KMS-11 (cell line): ENCODE data around the gene ERGIC3.

Experiments used
- H2AFZ ChIP-seq: fragments of 200-600 bp; sonication (generic); 2 replicates; pipeline ENCODE4 v1.6.1; 2016; ENCODE audit warnings: antibody characterized with exemption, mixed run types, low read depth
- H3K27ac ChIP-seq: fragments of 200-600 bp; sonication (generic); 2 replicates; pipeline ENCODE4 v1.6.1; 2016; ENCODE audit warnings: mild to moderate bottlenecking, mixed run types
- H3K27me3 ChIP-seq: fragments of 200-600 bp; sonication (generic); 2 replicates; pipeline ENCODE4 v1.6.1; 2017; ENCODE audit warnings: mild to moderate bottlenecking, low read depth, mixed run types, moderate library complexity; ENCODE audit not compliant: insufficient read depth
- H3K36me3 ChIP-seq: fragments of 200-600 bp; sonication (generic); 2 replicates; pipeline ENCODE4 v1.6.1; 2017; ENCODE audit warnings: mild to moderate bottlenecking, mixed run types; ENCODE audit not compliant: insufficient read depth
- H3K4me1 ChIP-seq: fragments of 200-600 bp; sonication (generic); 2 replicates; pipeline ENCODE4 v1.6.1; 2016; ENCODE audit warnings: mild to moderate bottlenecking, low read depth, mixed run types; ENCODE audit not compliant: poor library complexity, severe bottlenecking
- H3K4me2 ChIP-seq: fragments of 200-600 bp; sonication (generic); 2 replicates; pipeline ENCODE4 v1.7.0; 2016; ENCODE audit warnings: mild to moderate bottlenecking, mixed run types
- H3K4me3 ChIP-seq: fragments of 200-600 bp; sonication (generic); IDR thresholded peaks from 2 replicates; pipeline ENCODE4 v1.6.1; 2017; ENCODE audit warnings: low read depth, low read length, mixed read lengths; ENCODE audit not compliant: insufficient read depth
- H3K79me2 ChIP-seq: fragments of 200-600 bp; sonication (generic); 2 replicates; pipeline ENCODE4 v1.6.1; 2016; ENCODE audit warnings: low read depth, mixed run types; ENCODE audit not compliant: insufficient read depth
- H3K9ac ChIP-seq: fragments of 200-600 bp; sonication (generic); 2 replicates; pipeline ENCODE4 v1.6.1; 2016; ENCODE audit warnings: mild to moderate bottlenecking, mixed run types
- H4K20me1 ChIP-seq: fragments of 200-600 bp; sonication (generic); 2 replicates; pipeline ENCODE4 v1.6.1; 2016; ENCODE audit warnings: mild to moderate bottlenecking, mixed run types; ENCODE audit not compliant: insufficient read depth
- TF ChIP-seq, protein P1 (sequence below): fragments of 200-600 bp; sonication (generic); conservative IDR thresholded peaks from 2 replicates; pipeline ENCODE4 v1.6.1; 2017; ENCODE audit warnings: low read depth, mild to moderate bottlenecking, antibody characterized with exemption, low read length, moderate library complexity, mixed read lengths

The ERGIC3 gene

DNA sequence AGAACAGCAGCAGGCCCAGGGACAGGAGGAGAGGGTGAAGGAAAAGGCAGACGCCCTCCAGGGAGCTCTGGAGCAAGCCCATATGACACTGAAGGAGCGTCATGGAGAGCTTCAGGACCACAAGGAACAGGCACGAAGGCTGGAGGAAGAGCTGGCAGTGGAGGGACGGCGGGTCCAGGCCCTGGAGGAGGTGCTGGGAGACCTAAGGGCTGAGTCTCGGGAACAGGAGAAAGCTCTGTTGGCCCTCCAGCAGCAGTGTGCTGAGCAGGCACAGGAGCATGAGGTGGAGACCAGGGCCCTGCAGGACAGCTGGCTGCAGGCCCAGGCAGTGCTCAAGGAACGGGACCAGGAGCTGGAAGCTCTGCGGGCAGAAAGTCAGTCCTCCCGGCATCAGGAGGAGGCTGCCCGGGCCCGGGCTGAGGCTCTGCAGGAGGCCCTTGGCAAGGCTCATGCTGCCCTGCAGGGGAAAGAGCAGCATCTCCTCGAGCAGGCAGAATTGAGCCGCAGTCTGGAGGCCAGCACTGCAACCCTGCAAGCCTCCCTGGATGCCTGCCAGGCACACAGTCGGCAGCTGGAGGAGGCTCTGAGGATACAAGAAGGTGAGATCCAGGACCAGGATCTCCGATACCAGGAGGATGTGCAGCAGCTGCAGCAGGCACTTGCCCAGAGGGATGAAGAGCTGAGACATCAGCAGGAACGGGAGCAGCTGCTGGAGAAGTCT, 37.9 kb upstream of the ERGIC3 start:
- Histone ChIP-seq H3K4me2 (no peak overlapping the region), H3K27ac (no peak overlapping the region), H4K20me1 (no peaks in the 10 kb centered on the region)

DNA sequence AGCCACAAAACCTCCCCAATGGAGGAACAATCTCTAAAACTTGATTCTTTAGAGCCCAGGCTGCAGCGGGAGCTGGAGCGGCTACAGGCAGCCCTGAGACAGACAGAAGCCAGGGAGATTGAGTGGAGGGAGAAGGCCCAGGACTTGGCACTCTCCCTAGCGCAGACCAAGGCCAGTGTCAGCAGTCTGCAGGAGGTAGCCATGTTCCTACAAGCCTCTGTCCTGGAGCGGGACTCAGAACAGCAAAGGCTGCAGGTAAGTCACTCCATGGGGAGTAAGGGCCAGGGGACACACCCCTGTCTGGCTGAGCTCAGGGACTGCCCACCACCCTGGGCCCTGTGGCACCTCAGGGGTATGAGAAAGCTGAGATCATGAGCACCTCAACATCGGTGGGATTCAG, 37.1 kb upstream of the ERGIC3 start:
- H3K4me3 ChIP-seq, result no peak overlapping the region
- no peak overlapping the region for H3K9ac ChIP-seq
- no peaks in the 10 kb centered on the region for H3K79me2 ChIP-seq
- H4K20me1 ChIP-seq, result no peaks in the 10 kb centered on the region
- no peak overlapping the region for H3K4me2 ChIP-seq
- H3K27me3 ChIP-seq, result no peaks in the 10 kb centered on the region
- H3K36me3 ChIP-seq, result no peaks in the 10 kb centered on the region
- no peaks in the 10 kb centered on the region for H3K4me1 ChIP-seq
- H2AFZ ChIP-seq, result no peak overlapping the region
- H3K27ac ChIP-seq, result no peak overlapping the region
- TF ChIP-seq, protein P1, sequence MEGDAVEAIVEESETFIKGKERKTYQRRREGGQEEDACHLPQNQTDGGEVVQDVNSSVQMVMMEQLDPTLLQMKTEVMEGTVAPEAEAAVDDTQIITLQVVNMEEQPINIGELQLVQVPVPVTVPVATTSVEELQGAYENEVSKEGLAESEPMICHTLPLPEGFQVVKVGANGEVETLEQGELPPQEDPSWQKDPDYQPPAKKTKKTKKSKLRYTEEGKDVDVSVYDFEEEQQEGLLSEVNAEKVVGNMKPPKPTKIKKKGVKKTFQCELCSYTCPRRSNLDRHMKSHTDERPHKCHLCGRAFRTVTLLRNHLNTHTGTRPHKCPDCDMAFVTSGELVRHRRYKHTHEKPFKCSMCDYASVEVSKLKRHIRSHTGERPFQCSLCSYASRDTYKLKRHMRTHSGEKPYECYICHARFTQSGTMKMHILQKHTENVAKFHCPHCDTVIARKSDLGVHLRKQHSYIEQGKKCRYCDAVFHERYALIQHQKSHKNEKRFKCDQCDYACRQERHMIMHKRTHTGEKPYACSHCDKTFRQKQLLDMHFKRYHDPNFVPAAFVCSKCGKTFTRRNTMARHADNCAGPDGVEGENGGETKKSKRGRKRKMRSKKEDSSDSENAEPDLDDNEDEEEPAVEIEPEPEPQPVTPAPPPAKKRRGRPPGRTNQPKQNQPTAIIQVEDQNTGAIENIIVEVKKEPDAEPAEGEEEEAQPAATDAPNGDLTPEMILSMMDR, result no peak

More for the DNA sequence above, 37.9 kb upstream of the ERGIC3 start:
- Histone ChIP-seq H2AFZ (no peak overlapping the region), H3K4me3 (no peak overlapping the region), H3K27me3 (no peaks in the 10 kb centered on the region), H3K9ac (no peak overlapping the region), H3K4me1 (no peaks in the 10 kb centered on the region), H3K36me3 (no peaks in the 10 kb centered on the region), H3K79me2 (no peaks in the 10 kb centered on the region)
- TF ChIP-seq, protein P1, result no peak

DNA sequence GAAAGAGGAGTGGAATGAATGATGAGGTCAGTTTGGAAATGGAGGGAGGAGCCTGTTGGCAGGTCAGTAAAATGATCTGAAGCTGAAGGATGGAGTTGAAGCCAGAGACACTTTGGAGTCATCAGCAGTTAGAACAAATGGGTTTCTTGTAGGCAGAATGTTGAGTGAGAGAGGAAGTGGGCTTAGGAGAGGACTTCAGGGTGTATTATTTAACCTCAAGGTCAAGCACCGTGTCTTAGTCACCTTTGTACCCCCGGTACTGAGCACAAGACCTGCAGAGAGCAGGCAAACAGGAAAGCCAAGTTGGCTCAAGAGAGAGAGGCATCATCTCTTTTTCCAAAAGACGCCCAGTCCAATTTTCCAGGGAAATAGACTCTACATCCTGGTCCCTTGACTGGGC, 35.7 kb upstream of the ERGIC3 start:
- Histone ChIP-seq H3K4me1 (no peaks in the 10 kb centered on the region), H3K27me3 (no peaks in the 10 kb centered on the region), H3K4me2 (no peak overlapping the region), H2AFZ (no peak overlapping the region), H3K27ac (no peak overlapping the region), H4K20me1 (no peaks in the 10 kb centered on the region), H3K4me3 (no peak overlapping the region), H3K79me2 (no peaks in the 10 kb centered on the region), H3K36me3 (no peaks in the 10 kb centered on the region), H3K9ac (no peak overlapping the region)
- TF ChIP-seq, protein P1, result no peak

DNA sequence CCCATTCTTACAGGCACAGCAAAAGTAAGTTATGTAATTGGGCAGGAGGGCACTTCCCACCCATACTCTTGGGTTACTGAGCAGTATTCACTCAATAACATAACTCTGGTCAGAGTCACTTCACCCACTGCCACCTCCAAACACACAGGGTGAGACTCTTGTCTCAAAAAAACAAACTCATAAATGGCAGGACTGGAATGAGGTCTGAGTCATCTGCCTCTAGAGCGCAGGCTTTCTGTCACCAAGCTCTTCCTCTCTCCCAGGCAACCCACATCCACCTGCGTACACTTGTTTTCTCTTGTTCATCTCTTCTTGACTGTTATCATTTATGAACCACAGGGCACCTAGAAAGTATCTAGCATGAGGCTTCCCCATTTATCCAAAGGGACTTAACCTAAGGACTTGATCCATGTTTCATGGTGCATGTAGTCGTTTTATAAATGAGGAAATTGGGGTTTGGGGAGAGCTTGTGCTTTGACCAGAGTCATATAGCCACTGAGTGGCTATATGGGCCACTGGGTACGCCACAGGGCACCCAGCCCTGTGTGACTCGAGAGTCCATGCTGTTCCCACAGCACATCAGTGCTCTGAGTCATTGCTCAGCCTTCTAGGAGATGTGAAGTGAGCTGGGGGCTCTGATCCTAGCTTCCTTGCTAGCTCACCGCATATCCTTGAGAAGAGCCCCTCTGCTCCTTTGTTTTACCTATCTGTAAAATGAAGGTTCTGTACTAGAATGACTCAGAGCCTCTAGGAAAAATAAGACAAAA, 34.8 kb upstream of the ERGIC3 start:
- Histone ChIP-seq H3K36me3 (no peaks in the 10 kb centered on the region), H3K4me3 (no peak overlapping the region), H3K9ac (no peak overlapping the region), H3K27ac (no peak overlapping the region), H3K4me1 (no peaks in the 10 kb centered on the region), H3K79me2 (no peaks in the 10 kb centered on the region), H2AFZ (no peak overlapping the region), H3K27me3 (no peaks in the 10 kb centered on the region), H4K20me1 (no peaks in the 10 kb centered on the region), H3K4me2 (no peak overlapping the region)
- TF ChIP-seq, protein P1, result no peak
